ENCODE results near the gene SDF2L1.
A peak's percentile ranks its signal among the peaks of the same experiment; 100 is the strongest.

The SDF2L1 gene

GRCh38 chr22:21621025-21621424 is 21.1 kb upstream of the SDF2L1 start:
- Histone ChIP-seq H3K36me3 (peaks cover 46% of the 10 kb centered on the region), H3K27me3 (ENCODE audit: insufficient read depth, low read depth, severe bottlenecking) (no peaks in the 10 kb centered on the region), H3K4me3 (ENCODE audit: low read depth, low read length) (no peak overlapping the region), H3K27ac (no peak overlapping the region), H3K9me3 (ENCODE audit: severe bottlenecking) (no peaks in the 10 kb centered on the region)
- DNase-seq, result no peak
- TF ChIP-seq, protein P1, sequence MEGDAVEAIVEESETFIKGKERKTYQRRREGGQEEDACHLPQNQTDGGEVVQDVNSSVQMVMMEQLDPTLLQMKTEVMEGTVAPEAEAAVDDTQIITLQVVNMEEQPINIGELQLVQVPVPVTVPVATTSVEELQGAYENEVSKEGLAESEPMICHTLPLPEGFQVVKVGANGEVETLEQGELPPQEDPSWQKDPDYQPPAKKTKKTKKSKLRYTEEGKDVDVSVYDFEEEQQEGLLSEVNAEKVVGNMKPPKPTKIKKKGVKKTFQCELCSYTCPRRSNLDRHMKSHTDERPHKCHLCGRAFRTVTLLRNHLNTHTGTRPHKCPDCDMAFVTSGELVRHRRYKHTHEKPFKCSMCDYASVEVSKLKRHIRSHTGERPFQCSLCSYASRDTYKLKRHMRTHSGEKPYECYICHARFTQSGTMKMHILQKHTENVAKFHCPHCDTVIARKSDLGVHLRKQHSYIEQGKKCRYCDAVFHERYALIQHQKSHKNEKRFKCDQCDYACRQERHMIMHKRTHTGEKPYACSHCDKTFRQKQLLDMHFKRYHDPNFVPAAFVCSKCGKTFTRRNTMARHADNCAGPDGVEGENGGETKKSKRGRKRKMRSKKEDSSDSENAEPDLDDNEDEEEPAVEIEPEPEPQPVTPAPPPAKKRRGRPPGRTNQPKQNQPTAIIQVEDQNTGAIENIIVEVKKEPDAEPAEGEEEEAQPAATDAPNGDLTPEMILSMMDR (IDR thresholded peaks at IDR 0.05; ENCODE audit: low read depth, low read length), result no peak

- H3K4me3 ChIP-seq (ENCODE audit: low read depth, low read length), result no peak overlapping the region
- H3K36me3 ChIP-seq, result peaks cover 49% of the 10 kb centered on the region
- TF ChIP-seq, protein P1 (IDR thresholded peaks at IDR 0.05; ENCODE audit: low read depth, low read length), result no peak
- H3K9me3 ChIP-seq (ENCODE audit: severe bottlenecking), result no peaks in the 10 kb centered on the region
- no peak overlapping the region for H3K27ac ChIP-seq
- no peak for DNase-seq
- H3K27me3 ChIP-seq (ENCODE audit: insufficient read depth, low read depth, severe bottlenecking), result no peaks in the 10 kb centered on the region
Measured at GRCh38 chr22:21622011-21622918, 19.8 kb upstream of the SDF2L1 start.

DNA sequence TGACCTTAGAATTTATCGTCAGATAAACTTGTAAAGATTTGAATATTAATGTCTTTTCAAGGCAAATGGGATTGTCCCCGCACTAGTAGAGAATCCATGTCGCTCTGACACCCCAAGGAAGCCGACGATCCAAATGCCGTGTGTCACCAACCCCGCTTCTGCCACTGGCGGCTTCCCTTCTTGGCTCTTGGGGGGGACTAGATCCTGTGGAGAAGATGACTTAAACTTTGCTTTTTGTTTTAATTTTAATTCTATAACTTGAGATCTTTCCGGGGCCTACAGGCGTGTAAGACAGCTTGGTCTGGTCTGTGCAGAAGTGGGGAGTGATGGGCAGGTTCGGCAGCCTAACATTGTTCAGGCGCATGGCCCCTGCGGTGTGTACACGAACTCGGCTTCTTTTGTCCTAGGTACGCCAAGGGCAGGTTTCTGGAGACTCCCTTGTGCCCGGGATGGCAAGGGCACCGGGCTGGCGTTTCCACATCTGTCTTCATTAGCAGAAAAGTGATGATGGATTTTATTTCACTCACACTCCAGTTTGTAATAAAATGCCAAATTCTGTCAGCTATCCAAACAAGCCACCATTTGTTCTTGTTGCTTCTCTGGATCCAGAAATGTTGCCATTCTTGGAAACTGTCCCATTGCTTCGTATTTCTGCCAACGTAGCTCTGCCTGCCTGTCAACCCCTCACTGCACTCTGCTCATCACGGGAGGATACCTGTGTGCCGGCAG is 19.0 kb upstream of the SDF2L1 start:
- Histone ChIP-seq H3K27ac (no peak overlapping the region), H3K27me3 (ENCODE audit: insufficient read depth, low read depth, severe bottlenecking) (no peaks in the 10 kb centered on the region), H3K4me3 (ENCODE audit: low read depth, low read length) (no peak overlapping the region), H3K9me3 (ENCODE audit: severe bottlenecking) (no peaks in the 10 kb centered on the region), H3K36me3 (peaks cover 55% of the 10 kb centered on the region)
- no peak for DNase-seq
- TF ChIP-seq, protein P1 (IDR thresholded peaks at IDR 0.05; ENCODE audit: low read depth, low read length), result no peak

- Histone ChIP-seq H3K4me3 (ENCODE audit: low read depth, low read length) (no peak overlapping the region), H3K36me3 (peaks cover 57% of the 10 kb centered on the region), H3K27ac (no peak overlapping the region), H3K9me3 (ENCODE audit: severe bottlenecking) (no peaks in the 10 kb centered on the region), H3K27me3 (ENCODE audit: insufficient read depth, low read depth, severe bottlenecking) (no peaks in the 10 kb centered on the region)
- TF ChIP-seq, protein P1 (IDR thresholded peaks at IDR 0.05; ENCODE audit: low read depth, low read length), result no peak
- DNase-seq, result no peak
Measured at GRCh38 chr22:21623648-21623970, 18.5 kb upstream of the SDF2L1 start.

- no peak overlapping the region for H3K27ac ChIP-seq
- TF ChIP-seq, protein P1 (IDR thresholded peaks at IDR 0.05; ENCODE audit: low read depth, low read length), result peak; percentile 75
- H3K9me3 ChIP-seq (ENCODE audit: severe bottlenecking), result no peaks in the 10 kb centered on the region
- H3K27me3 ChIP-seq (ENCODE audit: insufficient read depth, low read depth, severe bottlenecking), result no peaks in the 10 kb centered on the region
- peak; percentile 66 for DNase-seq
- peaks cover 50% of the 10 kb centered on the region for H3K36me3 ChIP-seq
- no peak overlapping the region for H3K4me3 ChIP-seq (ENCODE audit: low read depth, low read length)
Measured at GRCh38 chr22:21624120-21624879, 17.8 kb upstream of the SDF2L1 start.

Data from WERI-Rb-1 (cell line).